Left lung (tissue), 10 donors: ENCODE results near the gene STOX1. TPM values are rescaled to one million over a fixed set of nuclear protein-coding genes. Genes with fewer than 3 reads are reported as not detected.
"Not testable (repeated sequence)": the region's sequence is repeated elsewhere in the genome, so short reads cannot be mapped to it uniquely, and the experiment has no call there.

Source experiments
- ATAC-seq: fragments of 200-7000 bp; cut with Tn5 transposase; one replicate; pipeline ENCODE4 v1.9.1; 2020; ENCODE audit warnings: moderate library complexity
- DNase-seq, 4 donors: peaks; one replicate each; pipeline ENCODE4 v3.0.0-alpha.2; 2013 to 2020
- H3K27ac ChIP-seq, 2 donors: fragments of 200-600 bp; sonication (generic) in 1 of 2; one replicate each; pipeline versions ENCODE4 v1.5.0 to v1.8.0; 2020 to 2021
- H3K27me3 ChIP-seq, 2 donors: fragments of 200-600 bp; sonication (generic) in 1 of 2; one replicate each; pipeline versions ENCODE4 v1.5.0 to v1.8.0; 2020 to 2021
- H3K36me3 ChIP-seq, 2 donors: fragments of 200-600 bp; sonication (generic) in 1 of 2; one replicate each; pipeline versions ENCODE4 v1.5.0 to v1.8.0; 2020 to 2021
- H3K4me1 ChIP-seq, 2 donors: fragments of 200-600 bp; one replicate each; pipeline ENCODE4 v1.8.0; 2021
- H3K4me3 ChIP-seq, 2 donors: fragments of 200-600 bp; sonication (generic) in 1 of 2; one replicate each; pipeline versions ENCODE4 v1.5.0 to v1.8.0; 2020 to 2021; ENCODE audit warnings: mild to moderate bottlenecking in 1 of 2
- H3K9me3 ChIP-seq, 2 donors: fragments of 200-600 bp; sonication (generic) in 1 of 2; one replicate each; pipeline versions ENCODE4 v1.5.0 to v1.8.0; 2020 to 2021
- CTCF ChIP-seq, 2 donors: fragments of 200-600 bp; sonication (generic) in 1 of 2; IDR thresholded peaks; one replicate each; pipeline versions ENCODE4 v1.5.0 to v1.8.0; 2021; ENCODE audit warnings: antibody characterized with exemption in 2 of 2
- intact Hi-C, 2 donors: fragments of 100-400 bp; cut with DNase I; formaldehyde crosslinking; loops; one replicate each; pipeline versions ENCODE4 v1.11.2 to v1.14.2; 2022
- polyA plus RNA-seq, 6 donors: library from polyadenylated mRNA; unstranded; fragments of 120-200 nt; gene quantifications; one replicate each; pipeline ENCODE4 v1.2.1, GENCODE V29; 2013; ENCODE audit not compliant: insufficient read length in 6 of 6
- total RNA-seq, 2 donors: library from RNA; stranded (reverse); fragmentation: NEBNext Ultra II Directional; extraction: Animal tissue kit (Norgen Biotek cat#: 25700); gene quantifications; one replicate each; pipeline ENCODE4 v1.2.1, GENCODE V29; 2021
- donor health status: DM: no; HTN: yes; CAD: no.
- donor health status: DM: no; HTN: no; CAD: no.

Gene STOX1
- total and polyA plus RNA-seq, 8 donors = 1.1 to 5.5 (median 3.9) TPM

GRCh38 chr10:68934994-68935393 lies 107.7 kb downstream of the STOX1 start:
- ATAC-seq (no peak), DNase-seq (no peak)
- no peak overlapping the region for H3K4me3 ChIP-seq
- TF ChIP-seq CTCF (IDR thresholded peaks at IDR 0.05) = no peak
- H3K4me1 ChIP-seq = no peaks in the 10 kb centered on the region
- no peak overlapping the region for H3K27ac ChIP-seq
- no peaks in the 10 kb centered on the region for H3K9me3 ChIP-seq
- intact Hi-C loops = no loop called here
- no peaks in the 10 kb centered on the region for H3K27me3 ChIP-seq
- H3K36me3 ChIP-seq = peaks cover 0 to 84% of the 10 kb centered on the region in 2 donors

GRCh38 chr10:68938117-68938516 lies 110.8 kb downstream of the STOX1 start:
- Histone ChIP-seq H3K27ac (no peak overlapping the region), H3K4me3 (no peak overlapping the region), H3K4me1 (no peaks in the 10 kb centered on the region), H3K9me3 (no peaks in the 10 kb centered on the region), H3K36me3 (peaks cover 0 to 87% of the 10 kb centered on the region in 2 donors), H3K27me3 (no peaks in the 10 kb centered on the region)
- no peak for ATAC-seq
- intact Hi-C loops = no loop called here
- DNase-seq = no peak
- TF ChIP-seq CTCF (IDR thresholded peaks at IDR 0.05) = no peak

GRCh38 chr10:68938884-68939283 lies 111.6 kb downstream of the STOX1 start:
- no peak for TF ChIP-seq CTCF (IDR thresholded peaks at IDR 0.05)
- no peaks in the 10 kb centered on the region for H3K4me1 ChIP-seq
- H3K9me3 ChIP-seq = no peaks in the 10 kb centered on the region
- no peak for DNase-seq
- ATAC-seq = no peak
- no peak overlapping the region for H3K27ac ChIP-seq
- intact Hi-C loops = no loop called here
- peaks cover 0 to 90% of the 10 kb centered on the region in 2 donors for H3K36me3 ChIP-seq
- no peaks in the 10 kb centered on the region for H3K27me3 ChIP-seq
- H3K4me3 ChIP-seq = no peak overlapping the region

GRCh38 chr10:68940917-68941316 lies 113.6 kb downstream of the STOX1 start:
- peaks cover 7 to 90% of the 10 kb centered on the region in 2 donors for H3K36me3 ChIP-seq
- H3K4me3 ChIP-seq, ATAC-seq, H3K4me1 ChIP-seq, H3K27ac ChIP-seq, H3K27me3 ChIP-seq, DNase-seq, intact Hi-C loops, H3K9me3 ChIP-seq: not testable (repeated sequence)

Other genes with a start within 250 kb of the STOX1 start
- gene CCAR1, start 106.3 kb upstream of the STOX1 start, total RNA-seq = 10 to 100 TPM; 44.5 to 57.9 TPM
- gene CCAR1, start 106.3 kb upstream of the STOX1 start, polyA plus RNA-seq = 100 to 1,000 TPM; 161 to 227 (median 194) TPM
- gene DDX50, start 73.8 kb downstream of the STOX1 start, total RNA-seq = 10 to 100 TPM; 25.8 to 27.6 TPM
- gene DDX50, start 73.8 kb downstream of the STOX1 start, polyA plus RNA-seq = 10 to 100 TPM; 56.6 to 71.1 (median 63.4) TPM
- 10 to 100 TPM; 36.8 to 73.4 TPM for gene DDX21, start 128.6 kb downstream of the STOX1 start, total RNA-seq
- gene DDX21, start 128.6 kb downstream of the STOX1 start, polyA plus RNA-seq = 10 to 100 TPM; 45.6 to 54.5 (median 49.6) TPM
- 10 to 100 TPM; 21.1 to 27.3 TPM for gene KIFBP, start 161.3 kb downstream of the STOX1 start, total RNA-seq
- gene KIFBP, start 161.3 kb downstream of the STOX1 start, polyA plus RNA-seq = 10 to 100 TPM; 26.0 to 30.8 (median 28.3) TPM